Measurements from ENCODE around the gene RBBP8.

The RBBP8 gene

GRCh38 chr18:23003289-23003688 is 70.2 kb downstream of the RBBP8 start:
- TF ChIP-seq GATA2 (IDR thresholded peaks at IDR 0.05; ENCODE audit: low read depth, low read length), result no peak
- TF ChIP-seq GATA3 (IDR thresholded peaks at IDR 0.05; ENCODE audit: low read depth, low read length), result no peak

GRCh38 chr18:23012249-23012648 is 79.1 kb downstream of the RBBP8 start:
- TF ChIP-seq GATA3 (IDR thresholded peaks at IDR 0.05; ENCODE audit: low read depth, low read length) (no peak), GATA2 (IDR thresholded peaks at IDR 0.05; ENCODE audit: low read depth, low read length) (no peak)

GRCh38 chr18:23020555-23021294 is 87.6 kb downstream of the RBBP8 start:
- TF ChIP-seq GATA3 (IDR thresholded peaks at IDR 0.05; ENCODE audit: low read depth, low read length), result no peak
- no peak for TF ChIP-seq GATA2 (IDR thresholded peaks at IDR 0.05; ENCODE audit: low read depth, low read length)

GRCh38 chr18:23021623-23022022 is 88.5 kb downstream of the RBBP8 start:
- no peak for TF ChIP-seq GATA3 (IDR thresholded peaks at IDR 0.05; ENCODE audit: low read depth, low read length)
- no peak for TF ChIP-seq GATA2 (IDR thresholded peaks at IDR 0.05; ENCODE audit: low read depth, low read length)

GRCh38 chr18:23032030-23032582 is 99.0 kb downstream of the RBBP8 start:
- TF ChIP-seq GATA2 (IDR thresholded peaks at IDR 0.05; ENCODE audit: low read depth, low read length), result no peak
- TF ChIP-seq GATA3 (IDR thresholded peaks at IDR 0.05; ENCODE audit: low read depth, low read length), result no peak

- TF ChIP-seq GATA2 (IDR thresholded peaks at IDR 0.05; ENCODE audit: low read depth, low read length) (no peak), GATA3 (IDR thresholded peaks at IDR 0.05; ENCODE audit: low read depth, low read length) (no peak)
Observed at GRCh38 chr18:23033056-23033455, 99.9 kb downstream of the RBBP8 start.

GRCh38 chr18:23036660-23037201 is 103.6 kb downstream of the RBBP8 start:
- TF ChIP-seq GATA2 (IDR thresholded peaks at IDR 0.05; ENCODE audit: low read depth, low read length), result no peak
- TF ChIP-seq GATA3 (IDR thresholded peaks at IDR 0.05; ENCODE audit: low read depth, low read length), result no peak

- no peak for TF ChIP-seq GATA3 (IDR thresholded peaks at IDR 0.05; ENCODE audit: low read depth, low read length)
- no peak for TF ChIP-seq GATA2 (IDR thresholded peaks at IDR 0.05; ENCODE audit: low read depth, low read length)
Observed at GRCh38 chr18:23037646-23038045, 104.5 kb downstream of the RBBP8 start.

GRCh38 chr18:23038712-23039111 is 105.6 kb downstream of the RBBP8 start:
- TF ChIP-seq GATA3 (IDR thresholded peaks at IDR 0.05; ENCODE audit: low read depth, low read length) (no peak), GATA2 (IDR thresholded peaks at IDR 0.05; ENCODE audit: low read depth, low read length) (no peak)

GRCh38 chr18:23042133-23042532 is 109.0 kb downstream of the RBBP8 start:
- TF ChIP-seq GATA3 (IDR thresholded peaks at IDR 0.05; ENCODE audit: low read depth, low read length), result no peak
- TF ChIP-seq GATA2 (IDR thresholded peaks at IDR 0.05; ENCODE audit: low read depth, low read length), result no peak

- TF ChIP-seq GATA2 (IDR thresholded peaks at IDR 0.05; ENCODE audit: low read depth, low read length) (no peak), GATA3 (IDR thresholded peaks at IDR 0.05; ENCODE audit: low read depth, low read length) (no peak)
Observed at GRCh38 chr18:23043803-23044376, 110.8 kb downstream of the RBBP8 start.

GRCh38 chr18:23049698-23050373 is 116.7 kb downstream of the RBBP8 start:
- TF ChIP-seq GATA2 (IDR thresholded peaks at IDR 0.05; ENCODE audit: low read depth, low read length) (no peak), GATA3 (IDR thresholded peaks at IDR 0.05; ENCODE audit: low read depth, low read length) (no peak)

GRCh38 chr18:23053776-23054457 is 120.8 kb downstream of the RBBP8 start:
- TF ChIP-seq GATA3 (IDR thresholded peaks at IDR 0.05; ENCODE audit: low read depth, low read length), result no peak
- TF ChIP-seq GATA2 (IDR thresholded peaks at IDR 0.05; ENCODE audit: low read depth, low read length), result no peak

- TF ChIP-seq GATA2 (IDR thresholded peaks at IDR 0.05; ENCODE audit: low read depth, low read length) (no peak), GATA3 (IDR thresholded peaks at IDR 0.05; ENCODE audit: low read depth, low read length) (no peak)
Observed at GRCh38 chr18:23054553-23054952, 121.4 kb downstream of the RBBP8 start.

Data from SH-SY5Y (cell line).